Uterus (tissue), 2 donors: Measurements from ENCODE around the gene SLC9A8.

Source experiments
- POLR2A ChIP-seq, 2 donors: fragments of 450-650 bp; IDR thresholded peaks; one replicate each; pipeline ENCODE4 v1.6.1; 2016; ENCODE audit warnings: antibody characterized with exemption in 2 of 2, mild to moderate bottlenecking in 1 of 2, moderate library complexity in 1 of 2
- TF ChIP-seq, protein P1 (sequence below), 4 experiments: fragments of 200-600 bp in 2 of 4; fragments of 450-650 bp in 2 of 4; sonication (generic) in 2 of 4; IDR thresholded peaks; one replicate each; pipeline ENCODE4 v1.5.1; 2016 to 2019; ENCODE audit warnings: antibody characterized with exemption in 4 of 4, mild to moderate bottlenecking in 2 of 4, moderate library complexity in 1 of 4

DNA sequence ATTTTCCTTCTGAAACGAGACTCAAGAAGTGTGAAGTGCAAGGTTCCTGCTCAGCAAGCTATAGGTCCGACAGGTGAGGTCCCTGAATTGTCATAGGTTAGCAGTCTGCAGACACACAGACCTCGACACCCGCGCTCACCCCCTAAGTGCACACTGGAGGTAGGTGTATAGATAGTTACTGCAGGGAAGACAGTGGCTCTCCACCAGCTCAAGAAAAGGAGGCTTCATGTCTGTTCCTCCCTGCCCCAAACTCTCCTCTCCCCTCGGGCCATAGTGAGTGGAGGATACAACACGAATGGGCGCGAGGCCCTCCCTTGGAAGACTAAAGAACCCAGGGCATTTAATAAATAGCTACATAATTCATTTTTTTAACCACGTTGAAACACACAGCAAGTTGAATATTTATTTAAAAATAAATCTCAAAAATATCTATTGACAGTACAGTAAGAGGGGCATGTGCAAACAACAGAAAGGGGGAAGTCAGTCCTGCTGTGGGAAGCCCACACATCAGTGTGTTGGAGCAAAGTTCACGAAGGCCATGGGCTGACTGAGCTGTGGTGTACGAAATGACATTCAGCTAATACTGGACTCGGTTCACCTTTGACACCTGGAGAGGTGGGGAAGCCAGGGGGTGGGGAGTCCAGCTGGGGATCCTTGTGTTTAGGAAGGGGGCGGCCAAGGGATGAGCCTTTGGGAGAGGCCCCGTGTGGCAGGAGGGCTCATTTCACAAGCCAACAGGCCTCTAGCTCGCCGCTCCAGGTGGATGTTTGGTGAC is 92.0 kb downstream of the SLC9A8 start:
- TF ChIP-seq, protein P1, sequence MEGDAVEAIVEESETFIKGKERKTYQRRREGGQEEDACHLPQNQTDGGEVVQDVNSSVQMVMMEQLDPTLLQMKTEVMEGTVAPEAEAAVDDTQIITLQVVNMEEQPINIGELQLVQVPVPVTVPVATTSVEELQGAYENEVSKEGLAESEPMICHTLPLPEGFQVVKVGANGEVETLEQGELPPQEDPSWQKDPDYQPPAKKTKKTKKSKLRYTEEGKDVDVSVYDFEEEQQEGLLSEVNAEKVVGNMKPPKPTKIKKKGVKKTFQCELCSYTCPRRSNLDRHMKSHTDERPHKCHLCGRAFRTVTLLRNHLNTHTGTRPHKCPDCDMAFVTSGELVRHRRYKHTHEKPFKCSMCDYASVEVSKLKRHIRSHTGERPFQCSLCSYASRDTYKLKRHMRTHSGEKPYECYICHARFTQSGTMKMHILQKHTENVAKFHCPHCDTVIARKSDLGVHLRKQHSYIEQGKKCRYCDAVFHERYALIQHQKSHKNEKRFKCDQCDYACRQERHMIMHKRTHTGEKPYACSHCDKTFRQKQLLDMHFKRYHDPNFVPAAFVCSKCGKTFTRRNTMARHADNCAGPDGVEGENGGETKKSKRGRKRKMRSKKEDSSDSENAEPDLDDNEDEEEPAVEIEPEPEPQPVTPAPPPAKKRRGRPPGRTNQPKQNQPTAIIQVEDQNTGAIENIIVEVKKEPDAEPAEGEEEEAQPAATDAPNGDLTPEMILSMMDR (IDR thresholded peaks at IDR 0.05): no peak
- no peak for TF ChIP-seq POLR2A (IDR thresholded peaks at IDR 0.05)
